Stimulated activated naive B cell treated with anti-CD40 and anti-IgM and Interleukin-4, amounts not matched to agents 10 μg/mL and 1 μg/mL and 100 μg/mL, for 72 hours (primary cell): Measurements from ENCODE around the gene LGR6.

ENCODE experiments used
- ATAC-seq, 2 donors: fragments of 150-1000 bp; cut with Tn5 transposase; replicated peaks; 2 replicates each; pipeline ENCODE4 v1.10.0; 2021; ENCODE audit warnings: moderate library complexity in 1 of 2
- DNase-seq: peaks from one replicate; pipeline ENCODE4 v3.0.0; 2021
- H3K27ac Mint-ChIP-seq: one replicate; pipeline ENCODE4 v1.8.0; 2022; ENCODE audit warnings: mild to moderate bottlenecking, mixed read lengths
- H3K27me3 Mint-ChIP-seq, 2 donors: one replicate each; pipeline ENCODE4 v1.8.0; 2022; ENCODE audit warnings: mixed read lengths in 2 of 2
- H3K36me3 Mint-ChIP-seq, 2 donors: one replicate each; pipeline ENCODE4 v1.8.0; 2022; ENCODE audit warnings: mixed read lengths in 2 of 2, mild to moderate bottlenecking in 1 of 2
- H3K4me1 Mint-ChIP-seq, 2 donors: one replicate each; pipeline ENCODE4 v1.8.0; 2022; ENCODE audit warnings: mixed read lengths in 2 of 2, mild to moderate bottlenecking in 1 of 2
- H3K4me3 Mint-ChIP-seq, 2 donors: one replicate each; pipeline ENCODE4 v1.8.0; 2022; ENCODE audit warnings: mild to moderate bottlenecking in 2 of 2, mixed read lengths in 2 of 2, moderate library complexity in 1 of 2
- H3K9me3 Mint-ChIP-seq, 2 donors: one replicate each; pipeline ENCODE4 v1.8.0; 2022; ENCODE audit warnings: mixed read lengths in 2 of 2, mild to moderate bottlenecking in 1 of 2

Gene LGR6

DNA sequence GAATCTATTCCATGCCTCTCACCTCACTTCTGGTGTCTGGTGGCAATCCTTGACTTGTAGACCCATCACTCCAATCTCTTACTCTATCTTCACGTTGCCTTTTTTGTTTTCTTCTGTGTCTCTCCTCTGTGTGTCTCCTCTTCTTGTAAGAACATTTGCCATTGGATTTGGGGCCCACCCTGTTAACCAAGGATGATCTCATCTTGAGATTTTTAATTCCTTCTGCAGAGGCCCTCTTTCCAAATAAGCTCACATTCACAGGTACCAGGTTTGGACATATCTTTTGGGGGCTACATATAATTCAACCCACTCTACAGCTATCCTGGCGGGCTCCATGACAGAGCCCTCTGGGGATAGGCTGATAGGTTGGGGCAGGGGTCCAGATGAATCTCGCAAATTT is 92.3 kb downstream of the LGR6 start:
- ATAC-seq (no peak), DNase-seq (no peak)
- H3K36me3 Mint-ChIP-seq = no peaks in the 10 kb centered on the region
- H3K27me3 Mint-ChIP-seq = peaks cover 45 to 63% of the 10 kb centered on the region in 2 donors
- H3K4me3 Mint-ChIP-seq = no peak overlapping the region
- H3K4me1 Mint-ChIP-seq = no peaks in the 10 kb centered on the region
- H3K9me3 Mint-ChIP-seq = no peaks in the 10 kb centered on the region
- H3K27ac Mint-ChIP-seq = no peak overlapping the region

DNA sequence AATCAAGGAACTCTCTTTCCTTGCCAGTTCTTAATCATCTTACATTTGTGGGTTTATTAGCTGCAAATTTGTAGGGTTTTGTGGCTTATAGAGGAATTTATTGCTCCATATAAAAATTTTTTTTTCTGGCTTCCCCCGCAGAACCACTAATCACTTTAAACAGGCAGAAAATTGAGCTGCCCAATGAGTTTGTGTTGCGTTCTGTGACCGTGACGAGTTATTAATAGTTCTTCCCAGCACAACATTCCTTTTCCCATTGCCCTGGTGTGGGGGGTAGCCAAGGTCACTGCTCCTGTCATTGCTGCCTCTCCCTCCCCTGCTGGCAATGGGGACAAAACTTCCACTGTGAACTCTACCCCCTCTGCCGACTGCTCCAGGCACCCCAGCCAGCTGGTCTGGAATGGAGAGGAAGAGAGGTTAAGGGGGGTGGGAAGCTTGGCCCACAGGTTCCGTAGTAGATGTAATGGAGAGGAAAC is 93.1 kb downstream of the LGR6 start:
- no peaks in the 10 kb centered on the region for H3K9me3 Mint-ChIP-seq

DNA sequence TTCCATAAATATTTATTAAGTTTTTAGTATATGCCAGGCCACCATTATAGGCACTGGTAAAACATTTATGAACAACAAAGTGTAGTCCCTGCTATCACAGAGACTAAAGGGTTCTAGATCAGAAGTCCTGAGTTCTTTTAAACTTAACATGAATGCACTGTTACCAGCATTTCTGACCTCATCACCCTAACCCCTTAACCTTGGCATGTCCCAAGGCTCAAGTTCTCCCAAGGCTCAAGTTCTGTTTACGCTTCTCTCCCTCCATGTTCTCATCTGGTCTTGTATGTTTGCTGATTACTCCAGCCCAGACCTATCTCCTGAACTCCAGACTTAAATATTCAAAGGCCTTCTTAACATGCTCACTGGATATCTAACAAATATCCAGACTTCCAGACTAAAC is 93.6 kb downstream of the LGR6 start:
- ATAC-seq (no peak), DNase-seq (no peak)
- Mint-ChIP-seq H3K36me3 (no peaks in the 10 kb centered on the region), H3K27ac (no peak overlapping the region), H3K27me3 (peaks cover 41 to 58% of the 10 kb centered on the region in 2 donors), H3K4me3 (no peak overlapping the region), H3K9me3 (no peaks in the 10 kb centered on the region), H3K4me1 (no peaks in the 10 kb centered on the region)

More for the DNA sequence above, 93.1 kb downstream of the LGR6 start:
- no peak for ATAC-seq
- Mint-ChIP-seq H3K27me3 (peaks cover 39 to 58% of the 10 kb centered on the region in 2 donors), H3K36me3 (no peaks in the 10 kb centered on the region), H3K4me3 (no peak overlapping the region), H3K4me1 (no peaks in the 10 kb centered on the region), H3K27ac (no peak overlapping the region)
- DNase-seq = no peak

DNA sequence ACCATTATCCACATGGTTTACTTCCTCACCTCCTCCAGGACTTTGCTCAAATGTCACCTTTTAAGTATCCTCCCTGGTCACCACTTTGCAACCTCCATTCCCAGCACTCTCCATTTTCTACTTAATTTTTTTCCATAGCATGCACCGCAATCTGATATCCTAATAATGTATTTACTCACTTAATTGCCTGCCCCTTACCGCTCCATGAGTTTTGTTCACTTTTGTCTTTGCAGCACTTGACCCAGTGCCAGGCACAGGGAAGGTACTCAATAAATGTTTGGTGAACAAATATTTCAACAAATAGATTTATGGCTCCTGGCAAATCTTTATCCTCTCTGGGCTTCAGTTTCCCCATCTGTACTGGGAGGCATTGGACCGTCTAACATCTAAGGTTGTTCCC is 94.6 kb downstream of the LGR6 start:
- DNase-seq = no peak
- no peak for ATAC-seq
- Mint-ChIP-seq H3K27ac (no peak overlapping the region), H3K9me3 (no peaks in the 10 kb centered on the region), H3K27me3 (peaks cover 41 to 55% of the 10 kb centered on the region in 2 donors), H3K36me3 (no peaks in the 10 kb centered on the region), H3K4me1 (no peaks in the 10 kb centered on the region), H3K4me3 (no peak overlapping the region)

DNA sequence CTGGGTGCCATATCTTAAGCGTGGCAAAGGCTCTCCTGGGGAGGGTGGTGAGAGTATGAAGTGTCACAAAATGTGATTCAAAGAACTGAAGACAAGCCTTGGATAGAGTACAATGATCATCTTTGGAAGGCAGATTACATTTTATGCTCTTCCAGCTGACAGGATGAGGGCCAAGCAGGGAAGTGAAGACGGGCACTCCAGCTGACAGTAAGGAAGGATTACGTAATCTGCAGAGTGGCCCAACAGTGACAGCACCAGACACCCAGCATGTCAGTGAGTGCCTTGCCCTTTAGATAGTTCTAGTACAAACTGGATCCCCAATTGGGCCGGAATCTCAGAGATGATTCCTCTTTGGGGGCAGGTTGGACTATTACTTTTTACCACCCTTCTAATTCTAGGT is 95.4 kb downstream of the LGR6 start:
- H3K9me3 Mint-ChIP-seq = no peaks in the 10 kb centered on the region
- peaks cover 38 to 47% of the 10 kb centered on the region in 2 donors for H3K27me3 Mint-ChIP-seq
- no peaks in the 10 kb centered on the region for H3K36me3 Mint-ChIP-seq
- no peaks in the 10 kb centered on the region for H3K4me1 Mint-ChIP-seq
- DNase-seq = no peak
- no peak overlapping the region for H3K27ac Mint-ChIP-seq
- no peak overlapping the region for H3K4me3 Mint-ChIP-seq
- no peak for ATAC-seq

DNA sequence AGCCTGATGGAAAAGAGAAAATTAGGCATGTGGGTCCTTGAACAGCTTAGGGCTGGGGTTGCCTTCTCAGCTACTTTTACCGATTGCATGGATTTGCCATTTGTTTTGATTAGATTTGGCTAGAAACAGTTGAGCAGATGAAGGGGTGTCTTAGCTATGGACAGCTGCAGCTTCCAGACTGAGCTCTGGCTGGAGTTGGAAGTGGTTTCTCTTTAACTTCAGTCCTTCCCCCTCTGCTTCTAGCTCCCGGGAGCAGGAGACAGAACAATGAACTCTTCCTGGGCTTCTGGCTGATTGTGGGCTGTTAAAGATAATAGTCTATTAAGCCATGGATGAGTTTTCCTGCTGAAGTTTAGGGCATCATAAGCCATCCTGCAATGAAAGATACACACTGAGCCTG is 97.4 kb downstream of the LGR6 start:
- H3K4me3 Mint-ChIP-seq = no peak overlapping the region
- no peak for DNase-seq
- H3K9me3 Mint-ChIP-seq = no peaks in the 10 kb centered on the region
- H3K4me1 Mint-ChIP-seq = peaks cover 0 to 2% of the 10 kb centered on the region in 2 donors
- H3K36me3 Mint-ChIP-seq = no peaks in the 10 kb centered on the region
- no peak overlapping the region for H3K27ac Mint-ChIP-seq
- ATAC-seq = no peak
- peaks cover 32 to 37% of the 10 kb centered on the region in 2 donors for H3K27me3 Mint-ChIP-seq

DNA sequence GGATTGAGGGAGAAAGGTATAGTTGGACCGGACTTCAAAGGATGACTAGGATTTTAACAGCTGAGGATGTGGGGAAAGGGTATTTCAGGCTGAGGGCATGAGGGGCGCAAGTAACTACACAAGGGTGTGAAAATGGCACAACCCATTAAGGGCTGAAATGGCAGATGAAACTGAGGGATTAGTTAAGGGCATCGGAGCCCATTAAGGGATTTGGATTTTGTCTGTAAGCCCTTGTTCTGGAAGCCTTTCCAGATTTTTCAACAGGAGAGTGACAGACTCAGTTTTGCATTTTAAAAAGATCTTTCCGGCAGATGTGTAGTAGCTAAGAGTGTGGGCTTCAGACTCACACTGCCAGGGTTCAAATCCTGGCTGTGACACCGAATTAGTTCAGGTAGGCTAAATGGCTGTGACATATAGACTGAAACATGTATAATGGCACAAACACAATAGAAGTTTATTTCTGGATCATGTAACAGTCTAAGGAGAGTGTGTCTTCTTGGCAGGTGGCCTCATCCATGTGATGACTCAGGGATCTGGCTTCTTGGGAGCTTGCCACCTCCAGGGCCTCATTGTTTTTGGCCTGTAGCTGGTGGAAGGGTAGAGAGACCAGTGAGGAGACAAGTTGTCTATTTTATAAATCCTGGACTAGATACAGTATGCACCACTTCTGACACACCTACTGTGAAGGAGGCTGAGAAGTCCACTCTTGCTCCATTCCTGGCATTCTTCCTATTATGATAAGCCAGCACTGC is 98.5 kb downstream of the LGR6 start:
- Mint-ChIP-seq H3K36me3 (no peaks in the 10 kb centered on the region), H3K9me3 (no peaks in the 10 kb centered on the region), H3K4me3 (no peak overlapping the region), H3K4me1 (peaks cover 0 to 2% of the 10 kb centered on the region in 2 donors), H3K27ac (no peak overlapping the region), H3K27me3 (peaks cover 30 to 37% of the 10 kb centered on the region in 2 donors)
- DNase-seq (no peak), ATAC-seq (no peak)

DNA sequence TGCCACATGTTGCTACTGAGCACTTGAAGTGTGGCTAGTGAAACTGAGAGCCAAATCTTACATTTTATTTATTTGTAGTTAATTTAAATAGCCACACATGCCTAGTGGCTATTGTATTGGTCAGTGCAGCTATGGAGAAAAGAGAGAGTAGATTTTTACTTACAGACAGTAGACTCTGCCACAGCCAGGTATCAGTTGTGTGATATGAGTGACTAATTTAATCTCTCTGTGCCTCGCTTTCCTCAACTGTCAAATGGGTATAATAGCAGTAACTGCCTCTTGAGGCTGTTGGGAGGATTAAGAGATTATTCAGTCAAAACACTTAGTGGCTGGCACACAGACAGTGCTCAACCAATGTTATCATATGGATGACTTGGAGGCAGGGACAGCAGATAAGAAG is 99.2 kb downstream of the LGR6 start:
- no peaks in the 10 kb centered on the region for H3K9me3 Mint-ChIP-seq
- peaks cover 24 to 31% of the 10 kb centered on the region in 2 donors for H3K27me3 Mint-ChIP-seq
- no peak for ATAC-seq
- no peaks in the 10 kb centered on the region for H3K36me3 Mint-ChIP-seq
- no peak overlapping the region for H3K27ac Mint-ChIP-seq
- no peak overlapping the region for H3K4me3 Mint-ChIP-seq
- H3K4me1 Mint-ChIP-seq = peaks cover 0 to 2% of the 10 kb centered on the region in 2 donors
- DNase-seq = no peak

DNA sequence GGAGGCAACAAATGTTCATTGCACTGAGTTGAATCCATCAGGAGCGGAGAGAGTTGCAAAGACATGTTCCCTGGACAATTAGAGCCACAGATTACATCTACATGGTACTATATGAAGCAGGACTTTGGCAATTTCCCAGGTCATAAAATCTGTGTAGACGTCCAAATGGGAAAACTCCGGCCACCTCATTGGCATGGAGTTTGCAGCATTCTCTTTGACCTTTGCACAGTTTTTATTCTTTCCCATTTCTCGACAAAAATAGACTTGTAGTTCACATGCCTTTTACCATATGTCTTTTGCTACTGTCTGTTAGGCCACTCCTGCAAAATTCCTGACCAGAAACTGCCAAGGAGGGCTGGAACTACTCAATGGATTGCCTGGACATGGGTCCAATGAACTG is 100.0 kb downstream of the LGR6 start:
- Mint-ChIP-seq H3K4me3 (no peak overlapping the region), H3K27ac (no peak overlapping the region), H3K36me3 (no peaks in the 10 kb centered on the region), H3K9me3 (no peaks in the 10 kb centered on the region), H3K4me1 (peaks cover 0 to 2% of the 10 kb centered on the region in 2 donors), H3K27me3 (peaks cover 22 to 29% of the 10 kb centered on the region in 2 donors)
- ATAC-seq (no peak), DNase-seq (no peak)

DNA sequence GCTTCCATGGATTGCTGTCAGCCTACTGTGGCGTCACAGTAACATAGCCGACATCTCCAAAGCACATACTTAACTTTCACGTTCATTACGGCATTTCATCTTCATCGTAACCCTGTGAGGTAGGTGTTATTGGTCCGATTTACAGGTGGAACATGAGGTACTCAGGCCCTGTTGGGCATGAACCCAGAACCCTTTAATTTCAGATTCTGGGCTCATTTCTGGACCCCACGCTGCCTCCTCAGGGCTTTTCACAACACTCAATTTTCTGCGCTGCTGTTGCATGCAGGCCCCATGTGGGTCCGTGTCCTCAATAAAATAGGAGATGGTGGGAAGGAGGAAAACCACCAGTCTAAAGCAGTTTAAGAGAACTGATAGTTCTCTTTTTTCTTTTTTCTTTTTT is 108.6 kb downstream of the LGR6 start:
- Mint-ChIP-seq H3K27ac (no peak overlapping the region), H3K4me1 (no peaks in the 10 kb centered on the region), H3K9me3 (no peaks in the 10 kb centered on the region)

DNA sequence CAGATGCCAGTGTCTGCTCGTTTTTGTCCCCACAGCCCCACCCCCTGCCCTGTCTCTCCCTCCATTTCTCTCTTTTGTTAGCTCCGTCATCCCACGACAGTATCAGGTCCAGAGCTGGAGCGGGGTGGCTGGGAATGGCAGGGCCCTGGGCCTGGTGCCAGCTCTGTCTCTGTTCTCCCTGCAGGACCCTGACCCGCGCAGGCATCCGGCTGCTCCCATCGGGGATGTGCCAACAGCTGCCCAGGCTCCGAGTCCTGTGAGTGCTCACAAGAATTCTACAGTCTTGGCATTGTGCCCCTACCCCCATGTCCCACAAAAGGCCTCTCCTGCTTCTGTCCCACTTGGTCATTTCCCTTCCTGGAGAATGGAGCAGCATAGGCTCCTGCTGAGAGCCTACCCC is 110.8 kb downstream of the LGR6 start:
- H3K27ac Mint-ChIP-seq = no peak overlapping the region
- peaks cover 7 to 18% of the 10 kb centered on the region in 2 donors for H3K27me3 Mint-ChIP-seq
- no peak overlapping the region for H3K4me3 Mint-ChIP-seq
- ATAC-seq (no peak), DNase-seq (no peak)
- H3K36me3 Mint-ChIP-seq = no peaks in the 10 kb centered on the region
- no peaks in the 10 kb centered on the region for H3K9me3 Mint-ChIP-seq
- H3K4me1 Mint-ChIP-seq = no peaks in the 10 kb centered on the region

More for the DNA sequence above, 108.6 kb downstream of the LGR6 start:
- Mint-ChIP-seq H3K27me3 (peaks cover 6 to 24% of the 10 kb centered on the region in 2 donors), H3K36me3 (no peaks in the 10 kb centered on the region), H3K4me3 (no peak overlapping the region)
- no peak for ATAC-seq
- no peak for DNase-seq

DNA sequence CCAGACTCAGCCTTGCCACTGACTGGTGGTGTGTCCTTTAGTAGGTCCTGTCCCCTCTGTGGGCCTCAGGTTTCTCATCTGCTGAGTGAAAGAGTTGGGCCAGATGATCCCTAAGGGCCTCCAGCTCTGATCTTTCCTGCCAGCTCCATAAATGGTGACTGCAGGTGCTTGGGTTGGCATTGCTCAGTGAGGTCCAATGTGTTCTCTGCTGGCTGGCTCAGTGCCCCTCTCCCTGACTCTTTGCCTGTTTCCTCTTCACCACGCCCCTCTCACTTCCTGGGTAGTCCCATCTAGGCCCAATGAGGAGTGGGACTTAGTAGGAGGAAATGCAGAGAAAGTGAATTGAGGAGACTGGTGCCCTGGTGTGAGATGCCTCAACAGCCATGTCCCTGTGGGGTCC is 111.6 kb downstream of the LGR6 start:
- Mint-ChIP-seq H3K4me3 (no peak overlapping the region), H3K27me3 (peaks cover 7 to 18% of the 10 kb centered on the region in 2 donors), H3K27ac (no peak overlapping the region), H3K36me3 (no peaks in the 10 kb centered on the region), H3K9me3 (no peaks in the 10 kb centered on the region), H3K4me1 (peaks cover 0 to 3% of the 10 kb centered on the region in 2 donors)
- ATAC-seq (no peak), DNase-seq (no peak)

DNA sequence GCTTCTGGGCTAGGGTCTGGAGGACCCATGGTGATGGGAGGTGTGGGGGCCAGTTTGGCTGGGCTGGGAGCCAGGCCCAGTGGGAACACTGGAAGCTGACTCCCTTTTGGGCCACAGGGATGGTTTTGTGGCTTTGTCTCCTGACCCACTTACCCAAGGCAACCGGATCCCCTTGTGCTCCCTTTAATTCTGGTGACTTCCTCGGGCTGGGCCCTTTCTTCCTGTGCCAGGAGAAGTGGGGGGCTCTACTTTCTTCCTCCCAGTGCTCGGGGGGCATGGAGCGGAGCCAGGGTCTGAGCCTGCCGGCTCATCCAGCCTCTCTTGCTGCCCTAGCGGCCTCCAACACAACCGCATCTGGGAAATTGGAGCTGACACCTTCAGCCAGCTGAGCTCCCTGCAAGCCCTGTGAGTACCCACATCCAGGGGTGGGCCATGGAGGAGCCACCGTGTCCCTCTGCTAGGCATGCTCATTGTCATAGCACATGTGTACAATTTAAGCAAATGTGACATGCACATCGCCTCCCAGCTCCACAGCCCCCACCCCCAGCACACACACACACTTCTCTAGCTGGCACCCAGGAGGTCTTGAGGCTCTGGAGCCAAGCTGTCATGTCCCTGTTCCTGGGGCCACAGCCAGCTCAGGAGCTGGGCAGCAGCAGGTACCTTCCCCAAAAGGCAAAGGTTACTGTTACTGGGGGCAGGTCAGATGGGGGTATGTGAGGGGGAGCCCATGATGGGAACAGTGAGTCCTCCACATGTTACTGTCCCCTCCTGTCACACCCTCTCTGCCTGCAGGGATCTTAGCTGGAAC is 113.1 kb downstream of the LGR6 start:
- no peaks in the 10 kb centered on the region for H3K9me3 Mint-ChIP-seq
- no peak overlapping the region for H3K4me3 Mint-ChIP-seq
- DNase-seq (no peak), ATAC-seq (no peak)
- H3K27me3 Mint-ChIP-seq = peaks cover 15% of the 10 kb centered on the region in 2 donors
- no peak overlapping the region for H3K27ac Mint-ChIP-seq
- H3K36me3 Mint-ChIP-seq = no peaks in the 10 kb centered on the region
- H3K4me1 Mint-ChIP-seq = peaks cover 0 to 5% of the 10 kb centered on the region in 2 donors

DNA sequence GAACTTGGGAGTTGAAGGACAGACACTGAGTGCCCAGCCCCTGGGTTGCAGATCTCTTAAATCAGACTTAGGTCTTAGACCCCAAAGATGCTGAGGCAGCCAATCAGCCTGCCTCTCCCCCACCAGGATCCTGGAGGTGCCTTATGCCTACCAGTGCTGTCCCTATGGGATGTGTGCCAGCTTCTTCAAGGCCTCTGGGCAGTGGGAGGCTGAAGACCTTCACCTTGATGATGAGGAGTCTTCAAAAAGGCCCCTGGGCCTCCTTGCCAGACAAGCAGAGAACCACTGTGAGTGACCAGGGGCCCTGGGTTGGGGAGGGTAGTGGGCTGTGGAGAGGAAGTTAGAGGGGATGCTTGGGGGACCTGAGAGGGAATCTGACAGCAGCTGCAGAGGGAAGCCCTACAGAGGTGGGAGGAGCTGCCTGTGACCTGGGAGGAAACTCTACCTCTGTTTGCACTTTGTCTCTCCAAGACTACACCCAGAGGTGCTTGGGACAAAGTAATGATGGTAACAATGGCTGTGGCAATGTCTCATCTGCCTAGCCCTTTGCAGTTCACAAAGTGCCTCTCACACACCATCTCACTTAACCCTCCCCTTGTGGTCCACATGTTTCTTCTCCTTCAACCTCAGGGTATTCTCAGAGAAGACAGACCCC is 116.6 kb downstream of the LGR6 start:
- ATAC-seq (no peak), DNase-seq (no peak)
- Mint-ChIP-seq H3K27me3 (peaks cover 21% of the 10 kb centered on the region in 2 donors), H3K27ac (no peak overlapping the region), H3K9me3 (no peaks in the 10 kb centered on the region), H3K4me1 (peaks cover 0 to 5% of the 10 kb centered on the region in 2 donors), H3K36me3 (no peaks in the 10 kb centered on the region), H3K4me3 (no peak overlapping the region)
